NCI-H1694 treated with DMSO at 0.1 percent for 48 hours (cell line): ENCODE measurements around the gene FMN1.

Experiments used
- DNase-seq: peaks from one replicate; lab custom pipeline; 2025; lab: John Stamatoyannopoulos, UW

FMN1 gene

GRCh38 chr15:33048255-33048654 is 146.3 kb downstream of the FMN1 start:
- DNase-seq, result no peak

- no peak for DNase-seq
Observed at GRCh38 chr15:33047077-33047476, 147.4 kb downstream of the FMN1 start.

- no peak for DNase-seq
Observed at GRCh38 chr15:33046329-33046728, 148.2 kb downstream of the FMN1 start.

GRCh38 chr15:33045066-33045810 is 149.3 kb downstream of the FMN1 start:
- no peak for DNase-seq

- no peak for DNase-seq
Observed at GRCh38 chr15:33044598-33044997, 149.9 kb downstream of the FMN1 start.

GRCh38 chr15:33043636-33044035 is 150.9 kb downstream of the FMN1 start:
- no peak for DNase-seq

GRCh38 chr15:33040496-33040895 is 154.0 kb downstream of the FMN1 start:
- DNase-seq, result no peak

GRCh38 chr15:33034588-33034987 is 159.9 kb downstream of the FMN1 start:
- no peak for DNase-seq

- no peak for DNase-seq
Observed at GRCh38 chr15:33032053-33032452, 162.5 kb downstream of the FMN1 start.

GRCh38 chr15:33031324-33031821 is 163.1 kb downstream of the FMN1 start:
- no peak for DNase-seq

GRCh38 chr15:33030315-33030714 is 164.2 kb downstream of the FMN1 start:
- DNase-seq, result no peak

GRCh38 chr15:33029109-33029652 is 165.3 kb downstream of the FMN1 start:
- no peak for DNase-seq

GRCh38 chr15:33028495-33028894 is 166.0 kb downstream of the FMN1 start:
- DNase-seq, result no peak

GRCh38 chr15:33027306-33028035 is 167.0 kb downstream of the FMN1 start:
- no peak for DNase-seq

- no peak for DNase-seq
Observed at GRCh38 chr15:33026614-33027013, 167.9 kb downstream of the FMN1 start.

GRCh38 chr15:33022629-33023028 is 171.9 kb downstream of the FMN1 start:
- DNase-seq, result no peak

- no peak for DNase-seq
Observed at GRCh38 chr15:33021806-33022389, 172.6 kb downstream of the FMN1 start.

- no peak for DNase-seq
Observed at GRCh38 chr15:33019354-33019981, 175.0 kb downstream of the FMN1 start.

GRCh38 chr15:33016405-33017024 is 178.0 kb downstream of the FMN1 start:
- no peak for DNase-seq

- no peak for DNase-seq
Observed at GRCh38 chr15:33014586-33014985, 179.9 kb downstream of the FMN1 start.

- no peak for DNase-seq
Observed at GRCh38 chr15:33013827-33014445, 180.6 kb downstream of the FMN1 start.
